Sciatic nerve (tissue), 2 donors: Measurements from ENCODE around the gene TNS3. TPM values are rescaled to one million over a fixed set of nuclear protein-coding genes. Genes with fewer than 3 reads are reported as not detected.
"Not testable (repeated sequence)": the region's sequence is repeated elsewhere in the genome, so short reads cannot be mapped to it uniquely, and the experiment has no call there.

ENCODE experiments used
- ATAC-seq: fragments of 200-7000 bp; cut with Tn5 transposase; one replicate; pipeline ENCODE4 v1.9.1; 2020; ENCODE audit warnings: mild to moderate bottlenecking, moderate library complexity
- DNase-seq: peaks from one replicate; pipeline ENCODE4 v3.0.0-alpha.2; 2020; ENCODE audit warnings: low spot score
- intact Hi-C: fragments of 100-400 bp; cut with DNase I; formaldehyde crosslinking; loops from one replicate; pipeline ENCODE4 v1.14.2; 2022
- total RNA-seq: library from RNA; stranded (reverse); fragmentation: NEBNext Ultra II Directional; extraction: Animal tissue kit (Norgen Biotek cat#: 25700); gene quantifications from one replicate; pipeline ENCODE4 v1.2.1, GENCODE V29; 2021
- donor health status: DM: no; HTN: no; CAD: no.
- donor health status: DM: no; HTN: no; CAD: no.

TNS3 gene
- total RNA-seq, 1 donor from 2014 or later: 230 TPM

DNA sequence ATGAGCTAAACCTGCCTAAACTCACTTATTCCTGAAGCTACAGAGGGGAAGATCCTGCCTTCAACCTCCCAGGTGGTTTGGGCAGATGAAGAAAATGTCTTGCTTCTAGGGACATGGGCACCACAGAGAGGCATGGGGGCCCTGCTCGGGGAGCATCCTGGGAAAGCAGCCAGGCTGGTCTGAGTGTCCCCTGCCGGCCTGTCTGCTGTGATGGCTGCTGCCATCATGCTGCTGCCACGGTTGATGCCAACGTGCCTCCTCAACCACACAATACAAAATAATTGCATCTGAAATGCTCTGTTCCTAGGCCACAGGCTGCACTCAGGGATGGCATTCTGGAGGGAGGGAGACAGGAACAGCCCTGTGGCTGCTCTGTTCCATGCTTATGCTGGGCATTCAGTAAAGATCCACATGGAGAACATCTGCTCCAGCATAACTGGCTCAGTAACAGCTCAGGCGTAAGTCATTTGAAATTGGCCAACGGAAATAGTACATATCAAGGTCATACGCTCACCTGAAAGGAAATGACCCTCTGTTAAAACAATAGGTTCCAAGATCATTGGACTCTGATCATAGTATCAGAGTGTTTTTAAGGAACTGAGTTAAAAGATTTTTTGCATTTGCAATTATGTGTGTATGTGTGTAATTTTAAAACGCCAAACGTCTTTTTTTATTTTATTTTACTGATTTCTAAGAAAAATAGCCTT is 299.0 kb downstream of the TNS3 start:
- peak; percentile 30 for DNase-seq
- ATAC-seq: no peak
- intact Hi-C loops: no loop called here

GRCh38 chr7:47281966-47282643 is 299.8 kb downstream of the TNS3 start:
- ATAC-seq: no peak

GRCh38 chr7:47281161-47281560 is 300.8 kb downstream of the TNS3 start:
- peak; percentile 45 for DNase-seq
- no peak for ATAC-seq
- intact Hi-C loops: no loop called here

More at GRCh38 chr7:47281966-47282643, 299.8 kb downstream of the TNS3 start:
- intact Hi-C loops: no loop called here
- DNase-seq: peak; percentile 45

GRCh38 chr7:47280114-47280513 is 301.8 kb downstream of the TNS3 start:
- intact Hi-C loops: no loop called here
- ATAC-seq: no peak
- DNase-seq: no peak

GRCh38 chr7:47278043-47278442 is 303.9 kb downstream of the TNS3 start:
- intact Hi-C loops: loop anchor here (10.0 kb wide), 1 partner anchor 147 kb away; no protein-coding TSS in a partner anchor
- DNase-seq (peak; percentile 36), ATAC-seq (no peak)

- no peak for ATAC-seq
Observed at GRCh38 chr7:47277321-47277781, 304.6 kb downstream of the TNS3 start.

GRCh38 chr7:47273974-47274766 is 307.7 kb downstream of the TNS3 start:
- no peak for ATAC-seq
- intact Hi-C loops: loop anchor here (10.0 kb wide), 1 partner anchor 151 kb away; no protein-coding TSS in a partner anchor
- peak; percentile 36 for DNase-seq

More at GRCh38 chr7:47277321-47277781, 304.6 kb downstream of the TNS3 start:
- intact Hi-C loops: loop anchor here (10.0 kb wide), 1 partner anchor 147 kb away; no protein-coding TSS in a partner anchor
- peak; percentile 53 for DNase-seq

DNA sequence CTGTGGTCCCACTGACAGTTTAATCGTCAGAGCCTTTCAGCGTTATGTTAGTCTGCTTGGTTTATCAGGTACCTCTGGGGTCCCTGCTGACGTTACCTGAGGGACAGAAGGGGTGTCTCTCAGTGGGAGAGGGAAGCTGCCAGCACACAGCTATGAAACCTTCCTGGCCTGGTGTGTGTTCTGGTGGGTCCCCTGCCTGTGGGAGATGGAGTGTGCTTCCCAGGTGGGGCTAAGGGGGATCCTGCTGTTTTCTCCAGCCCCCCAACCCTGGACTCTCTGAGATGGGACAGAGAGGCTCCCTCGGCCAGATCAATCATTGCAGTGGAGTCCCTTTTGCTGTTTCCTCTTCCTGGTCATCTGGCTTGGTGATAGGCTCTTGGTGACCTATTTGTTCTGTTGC is 308.8 kb downstream of the TNS3 start:
- no peak for ATAC-seq
- intact Hi-C loops: loop anchor here (10.0 kb wide), 1 partner anchor 152 kb away; no protein-coding TSS in a partner anchor

GRCh38 chr7:47271749-47272148 is 310.2 kb downstream of the TNS3 start:
- ATAC-seq (no peak), DNase-seq (no peak)
- intact Hi-C loops: loop anchor here (10.0 kb wide), 1 partner anchor 153 kb away; no protein-coding TSS in a partner anchor

More for the DNA sequence above, 308.8 kb downstream of the TNS3 start:
- DNase-seq: peak; percentile 30

DNA sequence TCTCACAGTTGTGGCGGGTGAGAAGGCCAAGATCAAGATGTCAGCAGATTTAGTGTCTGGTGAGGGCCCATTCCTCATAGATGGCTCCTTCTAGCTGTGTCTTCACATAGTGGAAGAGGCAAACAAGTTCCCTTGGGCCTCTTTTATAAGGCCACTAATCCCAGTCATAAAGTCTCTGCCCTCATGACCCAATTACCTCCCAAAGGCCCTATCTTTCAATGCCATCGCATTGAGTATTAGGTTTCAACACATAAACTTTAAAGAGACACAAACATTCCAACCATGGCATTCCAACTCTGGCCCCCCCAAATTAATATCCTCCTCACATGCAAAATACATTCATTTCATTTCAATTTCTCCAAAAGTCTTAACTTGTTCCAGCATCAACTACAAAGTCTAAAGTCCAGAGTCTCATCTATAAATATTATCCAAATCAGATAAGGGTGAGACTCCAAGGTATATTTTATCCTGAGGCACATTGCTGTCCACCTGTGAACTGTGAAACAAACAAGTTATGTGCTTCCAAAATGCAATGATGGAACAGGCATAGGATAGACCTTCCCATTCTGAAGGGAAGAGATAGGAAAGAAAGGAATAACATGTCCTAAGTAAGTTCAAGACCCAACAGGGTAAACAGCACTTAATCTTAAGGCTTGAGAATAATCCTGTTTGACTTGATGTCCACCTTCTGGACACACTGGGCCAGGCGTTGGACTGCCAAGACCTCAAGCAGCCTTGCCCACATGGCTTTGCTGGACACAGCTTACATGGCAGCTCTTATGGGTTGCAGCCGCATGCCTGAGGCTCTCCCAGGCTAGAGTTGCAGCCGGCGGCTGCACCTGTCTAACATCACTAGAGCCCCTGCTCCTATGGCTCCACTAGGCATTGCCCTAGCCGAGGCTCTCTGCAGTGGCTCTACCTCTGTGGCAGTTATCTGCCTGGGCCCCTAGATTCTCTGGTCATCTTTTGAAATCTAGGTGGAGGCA is 312.8 kb downstream of the TNS3 start:
- DNase-seq: peak; percentile 43
- ATAC-seq: no peak
- intact Hi-C loops: loop anchor here (5.0 to 10.0 kb wide), 2 partner anchors 548 to 706 kb away; partner anchors contain the start of gene HUS1

DNA sequence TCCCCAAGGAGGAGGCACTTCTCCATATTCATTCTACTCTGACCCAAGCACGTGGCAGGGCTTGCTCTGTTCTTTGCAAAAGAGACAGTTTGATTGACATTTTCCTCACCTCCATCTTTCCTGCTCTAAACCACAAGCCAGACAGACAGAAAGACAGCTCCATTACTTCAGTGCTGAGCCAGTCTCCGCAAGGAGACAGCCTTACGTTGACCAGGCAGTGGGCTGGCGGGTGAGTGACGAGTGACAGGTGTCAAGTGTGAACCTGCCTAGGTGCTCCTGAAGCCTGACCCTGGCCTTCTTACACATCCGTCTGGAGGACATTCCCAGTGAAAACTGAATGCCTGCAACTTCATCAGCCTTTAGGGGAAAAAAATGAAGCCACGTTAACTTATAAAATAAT is 314.6 kb downstream of the TNS3 start:
- DNase-seq (no peak), ATAC-seq (no peak)
- intact Hi-C loops: loop anchor here (5.0 to 10.0 kb wide), 2 partner anchors 550 to 707 kb away; partner anchors contain the start of gene HUS1

DNA sequence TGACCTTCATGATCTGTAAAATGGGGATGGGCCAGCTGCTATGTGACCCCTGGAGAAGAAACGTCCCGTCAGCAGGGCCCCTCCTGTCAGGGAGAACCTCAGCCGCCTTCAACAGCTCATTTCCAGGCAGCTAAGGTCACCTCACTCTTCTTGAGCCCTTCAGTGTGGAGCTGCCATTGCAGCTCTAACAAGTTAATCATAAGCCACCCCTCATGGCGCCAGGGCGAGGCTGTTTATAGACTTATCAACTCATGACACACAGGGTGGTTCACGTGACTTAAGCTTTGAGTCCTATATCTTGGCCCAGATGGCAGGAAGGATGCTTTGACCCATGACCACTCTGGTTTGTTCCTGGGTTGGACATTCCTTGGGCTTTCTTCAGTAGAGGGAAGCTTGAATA is 315.1 kb downstream of the TNS3 start:
- ATAC-seq (peak; percentile 53), DNase-seq (no peak)
- intact Hi-C loops: loop anchor here (5.0 to 10.0 kb wide), 2 partner anchors 551 to 708 kb away; partner anchors contain the start of gene HUS1

DNA sequence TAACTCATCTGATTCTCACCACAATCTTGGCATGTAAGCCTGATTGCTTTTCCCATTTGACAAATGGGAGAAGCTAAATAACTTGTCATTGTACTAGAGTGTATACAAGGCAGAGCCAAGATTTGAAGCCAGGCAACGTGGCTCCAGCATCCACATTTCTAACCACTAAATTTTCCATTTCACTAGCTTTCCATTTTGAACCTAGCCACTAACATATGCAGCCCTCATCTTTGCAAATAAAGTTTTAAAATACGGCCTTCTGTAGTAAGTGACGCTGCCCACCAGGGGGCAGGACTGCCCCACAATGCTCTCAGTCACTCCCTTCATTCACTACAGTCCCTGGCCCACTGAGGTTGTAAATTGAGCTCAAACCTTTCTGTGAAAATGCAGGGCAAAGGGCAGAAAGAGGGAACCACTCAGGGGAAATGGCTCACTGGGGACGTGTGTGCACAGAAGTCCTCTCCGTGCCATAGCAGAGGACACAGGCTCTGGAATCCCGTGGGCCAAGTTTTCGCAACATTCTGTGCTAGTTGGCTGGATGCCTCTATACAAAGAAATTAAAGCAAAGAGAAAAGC is 315.7 kb downstream of the TNS3 start:
- DNase-seq (peak; percentile 77), ATAC-seq (peak; percentile 90)
- intact Hi-C loops: loop anchor here (5.0 to 10.0 kb wide), 2 partner anchors 551 to 709 kb away; partner anchors contain the start of gene HUS1

GRCh38 chr7:47265621-47266020 is 316.3 kb downstream of the TNS3 start:
- DNase-seq (no peak), ATAC-seq (no peak)
- intact Hi-C loops: loop anchor here (5.0 to 10.0 kb wide), 2 partner anchors 552 to 709 kb away; partner anchors contain the start of gene HUS1

GRCh38 chr7:47264021-47264651 is 317.8 kb downstream of the TNS3 start:
- intact Hi-C loops: loop anchor here (10.0 kb wide), 1 partner anchor 711 kb away; the partner anchor contains the start of gene HUS1
- no peak for DNase-seq
- ATAC-seq: no peak

DNA sequence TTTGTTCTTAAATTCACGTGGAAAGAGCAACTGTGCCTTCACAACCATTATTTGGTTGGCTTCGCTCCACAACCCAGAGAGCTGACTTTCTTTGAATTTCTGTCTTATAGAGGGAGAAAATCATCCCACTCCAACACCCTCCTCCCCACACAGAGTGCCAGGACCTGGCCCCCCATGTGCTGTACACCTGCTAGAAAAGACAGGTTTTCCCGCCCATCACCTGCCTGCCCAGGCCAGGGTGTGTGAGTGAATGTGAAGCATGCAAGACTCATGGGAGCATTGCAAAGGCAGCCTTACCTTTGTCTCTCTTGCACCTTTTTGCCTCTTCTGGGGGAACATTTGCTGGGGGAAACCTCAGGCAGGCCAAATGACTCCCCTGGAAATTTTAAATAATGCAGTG is 319.0 kb downstream of the TNS3 start:
- ATAC-seq: no peak
- no peak for DNase-seq
- intact Hi-C loops: loop anchor here (10.0 kb wide), 1 partner anchor 712 kb away; the partner anchor contains the start of gene HUS1

GRCh38 chr7:47262160-47262559 is 319.8 kb downstream of the TNS3 start:
- not testable (repeated sequence) for DNase-seq, ATAC-seq
- intact Hi-C loops: loop anchor here (10.0 kb wide), 1 partner anchor 713 kb away; the partner anchor contains the start of gene HUS1
